ENCODE data around the gene SPATA31E1. TPM values are rescaled to one million over a fixed set of nuclear protein-coding genes. Genes with fewer than 3 reads are reported as not detected.

SPATA31E1 gene
- total and polyA plus RNA-seq, 2 donors (not counting 1 experiment from before 2014, with no cell fraction given) = not detected

DNA sequence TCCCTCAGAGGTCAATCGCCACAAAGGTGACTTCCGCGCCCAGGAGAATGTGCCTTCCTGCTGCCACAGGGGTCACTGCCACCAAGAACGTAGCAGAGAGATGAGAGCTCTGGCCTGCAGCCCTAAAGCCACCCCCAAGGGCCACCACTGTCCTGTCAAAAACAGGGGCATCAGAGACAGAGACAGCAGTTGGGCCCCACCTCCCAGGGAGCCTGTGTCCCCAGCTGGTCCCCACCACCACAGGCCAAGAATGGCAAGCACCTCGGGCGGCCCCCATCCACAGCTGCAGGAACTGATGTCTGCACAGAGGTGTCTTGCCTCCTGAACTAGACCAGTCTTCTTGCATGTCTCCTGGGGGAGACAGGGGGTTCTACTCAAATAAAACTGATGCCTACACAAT lies 5.8 kb downstream of the SPATA31E1 start:
- no peak overlapping the region for H3K4me3 ChIP-seq (replicated peaks in 1 of 4; ENCODE audit: control extremely low read depth in 1 of 4, insufficient read depth in 1 of 4, low read depth in 3 of 4, low read length in 4 of 4)
- no peaks in the 10 kb centered on the region for H3K4me1 ChIP-seq (ENCODE audit: control insufficient read depth, extremely low read depth, insufficient read depth, low read length)
- H3K27ac ChIP-seq (ENCODE audit: insufficient read depth, low read length) = no peak overlapping the region
- H3K9me3 ChIP-seq (ENCODE audit: control insufficient read depth, insufficient read depth, low read depth, low read length) = no peaks in the 10 kb centered on the region
- no peaks in the 10 kb centered on the region for H4K20me1 ChIP-seq (ENCODE audit: control insufficient read depth, extremely low read depth, insufficient read depth, low read length)
- H3K4me2 ChIP-seq (ENCODE audit: extremely low read depth, insufficient read depth, low read length) = no peak overlapping the region
- no peak overlapping the region for H2AFZ ChIP-seq (ENCODE audit: low read length)
- H3K36me3 ChIP-seq (ENCODE audit: control insufficient read depth, insufficient read depth, low read length) = no peaks in the 10 kb centered on the region
- TF ChIP-seq, protein P1, sequence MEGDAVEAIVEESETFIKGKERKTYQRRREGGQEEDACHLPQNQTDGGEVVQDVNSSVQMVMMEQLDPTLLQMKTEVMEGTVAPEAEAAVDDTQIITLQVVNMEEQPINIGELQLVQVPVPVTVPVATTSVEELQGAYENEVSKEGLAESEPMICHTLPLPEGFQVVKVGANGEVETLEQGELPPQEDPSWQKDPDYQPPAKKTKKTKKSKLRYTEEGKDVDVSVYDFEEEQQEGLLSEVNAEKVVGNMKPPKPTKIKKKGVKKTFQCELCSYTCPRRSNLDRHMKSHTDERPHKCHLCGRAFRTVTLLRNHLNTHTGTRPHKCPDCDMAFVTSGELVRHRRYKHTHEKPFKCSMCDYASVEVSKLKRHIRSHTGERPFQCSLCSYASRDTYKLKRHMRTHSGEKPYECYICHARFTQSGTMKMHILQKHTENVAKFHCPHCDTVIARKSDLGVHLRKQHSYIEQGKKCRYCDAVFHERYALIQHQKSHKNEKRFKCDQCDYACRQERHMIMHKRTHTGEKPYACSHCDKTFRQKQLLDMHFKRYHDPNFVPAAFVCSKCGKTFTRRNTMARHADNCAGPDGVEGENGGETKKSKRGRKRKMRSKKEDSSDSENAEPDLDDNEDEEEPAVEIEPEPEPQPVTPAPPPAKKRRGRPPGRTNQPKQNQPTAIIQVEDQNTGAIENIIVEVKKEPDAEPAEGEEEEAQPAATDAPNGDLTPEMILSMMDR (conservative IDR thresholded peaks at IDR 0.05 in 1 of 2, IDR thresholded peaks at IDR 0.05 in 1 of 2; ENCODE audit: low read depth in 1 of 2, low read length in 2 of 2) = no peak
- no peak for TF ChIP-seq EZH2 (IDR thresholded peaks at IDR 0.05; ENCODE audit: low read length, missing control alignments)
- no peaks in the 10 kb centered on the region for H3K79me2 ChIP-seq (ENCODE audit: control insufficient read depth, insufficient read depth, low read length)
- no peak overlapping the region for H3K9ac ChIP-seq (ENCODE audit: insufficient read depth, low read length)
- no peaks in the 10 kb centered on the region for H3K27me3 ChIP-seq (ENCODE audit: control insufficient read depth, insufficient read depth, low read length)
- no peak for DNase-seq (ENCODE audit: low read depth in 2 of 2)

DNA sequence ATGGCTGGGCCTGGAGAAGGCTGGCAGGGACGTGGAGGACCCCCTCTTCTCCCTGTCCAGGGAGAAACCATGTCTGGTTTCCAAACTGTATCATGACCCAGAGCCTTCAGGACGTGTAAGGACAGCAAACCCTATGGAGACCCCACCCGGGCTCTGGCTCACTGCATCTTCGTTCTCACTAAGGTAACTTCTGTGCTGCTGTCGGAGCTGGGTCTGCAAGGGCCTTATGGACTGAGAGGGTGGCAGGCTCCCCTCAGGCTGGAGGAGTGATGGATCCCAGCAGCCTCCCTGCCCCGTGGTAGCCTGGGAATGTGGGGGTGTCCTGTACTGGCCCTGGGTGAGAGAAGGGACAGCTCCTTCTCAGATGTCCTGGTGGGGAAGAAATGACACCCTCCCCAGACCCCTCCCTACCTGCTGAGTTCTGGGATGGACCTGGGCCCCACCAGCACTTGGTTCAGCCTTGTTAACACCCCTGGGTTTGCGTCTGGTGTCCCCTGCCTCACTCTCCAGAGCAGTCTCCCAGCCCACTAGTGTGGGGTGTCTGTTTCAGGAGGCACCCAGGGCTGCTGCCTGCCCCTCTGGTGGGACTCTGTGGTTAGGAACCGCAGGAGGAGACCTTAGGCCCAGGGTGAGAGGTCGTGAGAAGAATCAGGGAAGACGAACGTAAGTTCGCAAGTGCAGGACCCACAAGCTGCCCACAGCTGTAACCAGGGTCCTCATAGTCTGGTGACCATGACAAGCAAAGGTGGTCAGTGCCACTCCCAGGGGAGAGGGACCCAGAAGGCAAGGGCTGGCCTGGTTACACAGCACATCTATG lies 6.6 kb downstream of the SPATA31E1 start:
- H2AFZ ChIP-seq (ENCODE audit: low read length) = no peak overlapping the region
- TF ChIP-seq EZH2 (IDR thresholded peaks at IDR 0.05; ENCODE audit: low read length, missing control alignments) = no peak
- TF ChIP-seq, protein P1 (conservative IDR thresholded peaks at IDR 0.05 in 1 of 2, IDR thresholded peaks at IDR 0.05 in 1 of 2; ENCODE audit: low read depth in 1 of 2, low read length in 2 of 2) = no peak
- no peak overlapping the region for H3K4me2 ChIP-seq (ENCODE audit: extremely low read depth, insufficient read depth, low read length)
- H3K9ac ChIP-seq (ENCODE audit: insufficient read depth, low read length) = no peak overlapping the region
- no peaks in the 10 kb centered on the region for H3K4me1 ChIP-seq (ENCODE audit: control insufficient read depth, extremely low read depth, insufficient read depth, low read length)
- no peak overlapping the region for H3K4me3 ChIP-seq (replicated peaks in 1 of 4; ENCODE audit: control extremely low read depth in 1 of 4, insufficient read depth in 1 of 4, low read depth in 3 of 4, low read length in 4 of 4)
- H3K27ac ChIP-seq (ENCODE audit: insufficient read depth, low read length) = no peak overlapping the region
- no peaks in the 10 kb centered on the region for H3K27me3 ChIP-seq (ENCODE audit: control insufficient read depth, insufficient read depth, low read length)
- H3K9me3 ChIP-seq (ENCODE audit: control insufficient read depth, insufficient read depth, low read depth, low read length) = no peaks in the 10 kb centered on the region
- H3K79me2 ChIP-seq (ENCODE audit: control insufficient read depth, insufficient read depth, low read length) = no peaks in the 10 kb centered on the region
- no peak for DNase-seq (ENCODE audit: low read depth in 2 of 2)
- no peaks in the 10 kb centered on the region for H4K20me1 ChIP-seq (ENCODE audit: control insufficient read depth, extremely low read depth, insufficient read depth, low read length)
- H3K36me3 ChIP-seq (ENCODE audit: control insufficient read depth, insufficient read depth, low read length) = no peaks in the 10 kb centered on the region

DNA sequence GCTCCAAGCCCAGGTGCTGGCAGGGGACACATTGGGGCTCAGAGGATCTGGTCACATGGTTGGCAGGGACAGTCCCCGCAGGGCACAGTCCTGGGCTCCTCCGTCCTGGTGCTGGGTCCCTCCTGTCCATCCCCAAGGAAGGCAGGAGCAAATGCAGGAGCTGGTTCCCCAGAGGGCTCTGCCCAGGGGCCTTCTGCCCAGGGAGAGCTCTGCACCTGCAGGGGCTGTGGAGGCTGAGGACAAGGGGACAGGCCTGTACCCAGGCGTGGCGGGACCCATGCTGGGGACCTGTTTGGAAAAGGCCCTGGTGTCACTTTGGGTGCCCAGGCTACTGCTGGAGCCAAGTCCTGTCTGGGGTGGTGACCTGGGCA lies 7.2 kb downstream of the SPATA31E1 start:
- no peaks in the 10 kb centered on the region for H3K27me3 ChIP-seq (ENCODE audit: control insufficient read depth, insufficient read depth, low read length)
- H3K79me2 ChIP-seq (ENCODE audit: control insufficient read depth, insufficient read depth, low read length) = no peaks in the 10 kb centered on the region
- no peaks in the 10 kb centered on the region for H3K9me3 ChIP-seq (ENCODE audit: control insufficient read depth, insufficient read depth, low read depth, low read length)
- H3K9ac ChIP-seq (ENCODE audit: insufficient read depth, low read length) = no peak overlapping the region
- no peak overlapping the region for H3K4me2 ChIP-seq (ENCODE audit: extremely low read depth, insufficient read depth, low read length)
- H3K4me1 ChIP-seq (ENCODE audit: control insufficient read depth, extremely low read depth, insufficient read depth, low read length) = no peaks in the 10 kb centered on the region
- H4K20me1 ChIP-seq (ENCODE audit: control insufficient read depth, extremely low read depth, insufficient read depth, low read length) = no peaks in the 10 kb centered on the region
- H3K36me3 ChIP-seq (ENCODE audit: control insufficient read depth, insufficient read depth, low read length) = no peaks in the 10 kb centered on the region
- no peak overlapping the region for H3K4me3 ChIP-seq (replicated peaks in 1 of 4; ENCODE audit: control extremely low read depth in 1 of 4, insufficient read depth in 1 of 4, low read depth in 3 of 4, low read length in 4 of 4)
- no peak for TF ChIP-seq EZH2 (IDR thresholded peaks at IDR 0.05; ENCODE audit: low read length, missing control alignments)
- TF ChIP-seq, protein P1 (conservative IDR thresholded peaks at IDR 0.05 in 1 of 2, IDR thresholded peaks at IDR 0.05 in 1 of 2; ENCODE audit: low read depth in 1 of 2, low read length in 2 of 2) = no peak
- H3K27ac ChIP-seq (ENCODE audit: insufficient read depth, low read length) = no peak overlapping the region
- H2AFZ ChIP-seq (ENCODE audit: low read length) = no peak overlapping the region
- no peak for DNase-seq (ENCODE audit: low read depth in 2 of 2)

Data from fibroblast of lung (primary cell).